WTC11 (cell line): ENCODE results near the gene ADORA2B. TPM values are rescaled to one million over a fixed set of nuclear protein-coding genes. Genes with fewer than 3 reads are reported as not detected.
A peak's percentile ranks its signal among the peaks of the same experiment; 100 is the strongest.

Experiments used
- ATAC-seq: fragments of 200-7000 bp; cut with Tn5 transposase; 2 replicates; pipeline ENCODE4 v1.10.0; 2021; ENCODE audit warnings: mild to moderate bottlenecking, moderate library complexity
- CTCF ChIA-PET: fragments of 300-600 bp; sonication (Branson Sonifier 250); formaldehyde crosslinking; loops from one replicate; lab custom pipeline; 2021; ENCODE audit warnings: antibody characterized with exemption; lab: Charles Lee
- POLR2A ChIA-PET: fragments of 350-600 bp; sonication (Branson Sonifier 250); formaldehyde crosslinking; loops from one replicate; lab custom pipeline; 2021; ENCODE audit warnings: antibody characterized with exemption; lab: Charles Lee
- DNase-seq: peaks from one replicate; pipeline ENCODE4 v3.0.0; 2021; ENCODE audit warnings: low spot score
- H3K27ac Mint-ChIP-seq: 2 replicates; pipeline ENCODE4 v1.8.0; 2021; ENCODE audit warnings: mixed read lengths
- H3K27me3 Mint-ChIP-seq: 2 replicates; pipeline ENCODE4 v1.8.0; 2021; ENCODE audit warnings: low read depth, mild to moderate bottlenecking, moderate library complexity, mixed read lengths
- H3K36me3 Mint-ChIP-seq: 2 replicates; pipeline ENCODE4 v1.8.0; 2021; ENCODE audit warnings: mixed read lengths
- H3K4me1 Mint-ChIP-seq: 2 replicates; pipeline ENCODE4 v1.8.0; 2022; ENCODE audit warnings: mixed read lengths
- H3K4me3 Mint-ChIP-seq: 2 replicates; pipeline ENCODE4 v1.8.0; 2021; ENCODE audit warnings: mild to moderate bottlenecking, moderate library complexity, mixed read lengths
- H3K9me3 Mint-ChIP-seq: 2 replicates; pipeline ENCODE4 v1.8.0; 2021; ENCODE audit warnings: mixed read lengths
- ARID4B ChIP-seq: sonication (generic); formaldehyde crosslinking; IDR thresholded peaks from 2 replicates; pipeline ENCODE4 v1.8.0; 2023; ENCODE audit warnings: missing genetic modification reagents, mild to moderate bottlenecking, borderline replicate concordance
- ATF3 ChIP-seq: sonication (generic); formaldehyde crosslinking; conservative IDR thresholded peaks from 2 replicates; pipeline ENCODE4 v1.8.1; 2022; ENCODE audit warnings: mild to moderate bottlenecking, missing genetic modification reagents
- FOXJ3 ChIP-seq: sonication (generic); formaldehyde crosslinking; IDR thresholded peaks from 2 replicates; pipeline ENCODE4 v1.9.0; 2021; ENCODE audit warnings: missing genetic modification reagents, mild to moderate bottlenecking, borderline replicate concordance
- FOXK1 ChIP-seq: sonication (generic); formaldehyde crosslinking; IDR thresholded peaks from 2 replicates; pipeline ENCODE4 v1.8.0; 2022; ENCODE audit warnings: mild to moderate bottlenecking, moderate library complexity, missing genetic modification reagents
- NFYB ChIP-seq: sonication (generic); formaldehyde crosslinking; conservative IDR thresholded peaks from 2 replicates; pipeline ENCODE4 v1.8.0; 2022; ENCODE audit warnings: low read depth, missing genetic modification reagents
- PRDM15 ChIP-seq: sonication (generic); formaldehyde crosslinking; IDR thresholded peaks from 2 replicates; pipeline ENCODE4 v1.8.0; 2022; ENCODE audit warnings: missing genetic modification reagents
- PREB ChIP-seq: sonication (generic); formaldehyde crosslinking; IDR thresholded peaks from 2 replicates; pipeline ENCODE4 v1.8.1; 2022; ENCODE audit warnings: mild to moderate bottlenecking, missing genetic modification reagents, moderate library complexity, borderline replicate concordance
- PRRX2 ChIP-seq: fragments of 250-450 bp; sonication (Bioruptor Pico); IDR thresholded peaks from 2 replicates; pipeline ENCODE4 v1.8.0; 2021; ENCODE audit warnings: mild to moderate bottlenecking
- SMAD3 ChIP-seq: sonication (generic); formaldehyde crosslinking; IDR thresholded peaks from 2 replicates; pipeline ENCODE4 v1.8.0; 2022; ENCODE audit warnings: missing genetic modification reagents, mild to moderate bottlenecking, borderline replicate concordance
- TCF7 ChIP-seq: sonication (generic); formaldehyde crosslinking; IDR thresholded peaks from 2 replicates; pipeline ENCODE4 v1.8.0; 2022; ENCODE audit warnings: mild to moderate bottlenecking, low read depth, missing genetic modification reagents, moderate library complexity
- USF2 ChIP-seq: sonication (generic); formaldehyde crosslinking; IDR thresholded peaks from 2 replicates; pipeline ENCODE4 v1.8.1; 2023; ENCODE audit warnings: mild to moderate bottlenecking, missing genetic modification reagents, moderate library complexity
- ZNF121 ChIP-seq: sonication (generic); formaldehyde crosslinking; IDR thresholded peaks from 2 replicates; pipeline ENCODE4 v1.8.0; 2023; ENCODE audit warnings: missing genetic modification reagents
- ZNF425 ChIP-seq: fragments of 250-450 bp; sonication (Bioruptor Pico); conservative IDR thresholded peaks from 2 replicates; pipeline ENCODE4 v1.9.0; 2021; ENCODE audit warnings: mild to moderate bottlenecking
- ZNF532 ChIP-seq: fragments of 250-450 bp; sonication (Bioruptor Pico); IDR thresholded peaks from 2 replicates; pipeline ENCODE4 v1.9.0; 2021; ENCODE audit warnings: mild to moderate bottlenecking, borderline replicate concordance
- ZNF671 ChIP-seq: fragments of 250-450 bp; sonication (Bioruptor Pico); IDR thresholded peaks from 2 replicates; pipeline ENCODE4 v1.8.0; 2021; ENCODE audit warnings: mild to moderate bottlenecking
- ZSCAN18 ChIP-seq: fragments of 250-450 bp; sonication (Bioruptor Pico); IDR thresholded peaks from 2 replicates; pipeline ENCODE4 v2.1.2; 2022; ENCODE audit warnings: mild to moderate bottlenecking, moderate library complexity
- total RNA-seq: library from RNA; stranded (reverse); gene quantifications from 3 replicates; pipeline ENCODE4 v1.2.3, GENCODE V29; 2021

The ADORA2B gene
- total RNA-seq, 1 experiment from 2014 or later = 4.2 TPM

- TF ChIP-seq ATF3 (CRISPR knock-in tag) (no peak), TCF7 (CRISPR knock-in tag) (no peak), ARID4B (no peak), PREB (CRISPR knock-in tag) (no peak), FOXK1 (CRISPR knock-in tag) (no peak), FOXJ3 (CRISPR knock-in tag) (no peak), PRRX2 (CRISPR knock-in tag) (no peak), PRDM15 (CRISPR knock-in tag) (no peak), NFYB (CRISPR knock-in tag) (no peak)
- TF ChIP-seq, all 79 proteins: peak for 0
Measured at GRCh38 chr17:15913826-15914225, 31.1 kb upstream of the ADORA2B start (continued).

GRCh38 chr17:15914400-15915170, 30.3 kb upstream of the ADORA2B start:
- peaks cover 4% of the 10 kb centered on the region; the same call in 1 of the 2 replicates for H3K4me1 Mint-ChIP-seq
- H3K27ac Mint-ChIP-seq = no peak overlapping the region
- no peak for ATAC-seq
- CTCF ChIA-PET = no interaction called here
- no peak overlapping the region for H3K4me3 Mint-ChIP-seq
- POLR2A ChIA-PET = no interaction called here
- DNase-seq = peak; percentile 4
- peaks cover 23% of the 10 kb centered on the region for H3K27me3 Mint-ChIP-seq
- H3K9me3 Mint-ChIP-seq = peaks cover 12% of the 10 kb centered on the region
- peaks cover 4% of the 10 kb centered on the region; the same call in 1 of the 2 replicates for H3K36me3 Mint-ChIP-seq
- TF ChIP-seq NFYB (CRISPR knock-in tag) (no peak), ZSCAN18 (CRISPR knock-in tag) (no peak), ZNF425 (no peak), ZNF532 (CRISPR knock-in tag) (no peak), USF2 (CRISPR knock-in tag) (no peak), ZNF121 (CRISPR knock-in tag) (no peak), ZNF671 (CRISPR knock-in tag) (no peak), SMAD3 (CRISPR knock-in tag) (no peak)
